Measurements from ENCODE around the gene LRP8.

DNA sequence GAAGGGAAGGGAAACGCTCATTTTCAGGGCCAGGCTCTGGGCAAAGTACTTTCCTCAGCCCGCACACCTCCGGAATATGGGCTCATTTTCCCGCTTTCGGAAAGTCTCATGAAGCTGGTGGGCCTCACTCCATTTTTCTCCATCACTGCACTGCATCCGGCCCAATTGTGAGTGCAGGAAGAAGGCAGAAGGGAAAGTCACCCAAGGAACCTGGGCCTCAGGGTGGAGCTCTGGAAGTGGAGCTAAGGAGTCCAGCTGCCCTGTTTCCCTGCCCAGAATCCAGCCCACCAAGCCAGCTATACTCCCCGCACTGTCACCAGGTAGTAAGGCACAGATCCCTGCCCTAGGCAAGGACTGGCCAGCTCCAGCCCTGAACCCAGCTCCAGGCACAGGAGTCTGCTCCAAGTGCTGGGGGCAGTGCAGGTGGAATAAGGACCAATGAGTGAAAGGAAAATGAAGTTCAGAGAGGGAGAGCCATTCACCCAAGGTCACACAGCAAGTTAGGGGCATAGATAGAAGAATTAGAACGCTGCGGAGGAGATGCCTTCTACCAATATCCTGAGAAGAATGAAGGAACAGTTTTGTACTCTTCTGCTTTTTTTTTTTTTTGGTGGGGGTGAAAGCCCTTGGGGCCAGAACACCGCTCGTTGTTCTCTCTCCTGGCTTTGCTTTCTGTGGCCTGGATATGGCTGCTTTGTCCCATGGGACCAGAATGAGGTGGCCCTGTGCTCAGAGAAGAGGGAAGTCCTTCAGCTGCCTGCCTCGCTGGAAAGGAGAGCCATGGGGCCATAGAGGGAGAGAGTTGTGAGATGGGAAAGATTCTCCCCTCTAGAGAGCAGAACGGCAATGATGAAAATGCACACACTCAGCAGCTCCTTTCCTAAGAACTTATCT lies 10.0 kb downstream of the LRP8 start:
- TF ChIP-seq, protein P1, sequence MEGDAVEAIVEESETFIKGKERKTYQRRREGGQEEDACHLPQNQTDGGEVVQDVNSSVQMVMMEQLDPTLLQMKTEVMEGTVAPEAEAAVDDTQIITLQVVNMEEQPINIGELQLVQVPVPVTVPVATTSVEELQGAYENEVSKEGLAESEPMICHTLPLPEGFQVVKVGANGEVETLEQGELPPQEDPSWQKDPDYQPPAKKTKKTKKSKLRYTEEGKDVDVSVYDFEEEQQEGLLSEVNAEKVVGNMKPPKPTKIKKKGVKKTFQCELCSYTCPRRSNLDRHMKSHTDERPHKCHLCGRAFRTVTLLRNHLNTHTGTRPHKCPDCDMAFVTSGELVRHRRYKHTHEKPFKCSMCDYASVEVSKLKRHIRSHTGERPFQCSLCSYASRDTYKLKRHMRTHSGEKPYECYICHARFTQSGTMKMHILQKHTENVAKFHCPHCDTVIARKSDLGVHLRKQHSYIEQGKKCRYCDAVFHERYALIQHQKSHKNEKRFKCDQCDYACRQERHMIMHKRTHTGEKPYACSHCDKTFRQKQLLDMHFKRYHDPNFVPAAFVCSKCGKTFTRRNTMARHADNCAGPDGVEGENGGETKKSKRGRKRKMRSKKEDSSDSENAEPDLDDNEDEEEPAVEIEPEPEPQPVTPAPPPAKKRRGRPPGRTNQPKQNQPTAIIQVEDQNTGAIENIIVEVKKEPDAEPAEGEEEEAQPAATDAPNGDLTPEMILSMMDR (IDR thresholded peaks at IDR 0.05), result no peak
- TF ChIP-seq EP300 (IDR thresholded peaks at IDR 0.05), result no peak
- no peak for TF ChIP-seq POLR2A (IDR thresholded peaks at IDR 0.05)

All from gastroesophageal sphincter (tissue), 3 donors.